ENCODE data around the gene SAMD13. TPM values are rescaled to one million over a fixed set of nuclear protein-coding genes. Genes with fewer than 3 reads are reported as not detected.

Gene SAMD13
- total RNA-seq, 1 experiment from 2014 or later, result 1.7 TPM

GRCh38 chr1:84348759-84349158, 47.3 kb downstream of the SAMD13 start:
- no peak for TF ChIP-seq CTCF (IDR thresholded peaks at IDR 0.05; ENCODE audit: unreplicated experiment)
- CTCF ChIA-PET, result no interaction called here
- BruUV-seq (replicated peaks), result no TSS peak
- no peak for DNase-seq
- H3K4me1 Mint-ChIP-seq (ENCODE audit: low read depth, unreplicated experiment), result peaks cover 8% of the 10 kb centered on the region
- no peak overlapping the region for H3K27ac Mint-ChIP-seq (ENCODE audit: unreplicated experiment)
- intact Hi-C loops (cut with micrococcal nuclease; ENCODE audit: unreplicated experiment), result no loop called here
- no peaks in the 10 kb centered on the region for H3K36me3 Mint-ChIP-seq (ENCODE audit: insufficient read depth, unreplicated experiment)
- H3K9me3 Mint-ChIP-seq (ENCODE audit: low read depth, unreplicated experiment), result no peaks in the 10 kb centered on the region
- H3K4me3 Mint-ChIP-seq (ENCODE audit: low read depth, unreplicated experiment), result no peak overlapping the region
- H3K27me3 Mint-ChIP-seq (ENCODE audit: unreplicated experiment), result no peaks in the 10 kb centered on the region

GRCh38 chr1:84350104-84350503, 48.6 kb downstream of the SAMD13 start:
- CTCF ChIA-PET, result interaction anchor here (1.5 kb wide), 1 partner anchor 15 kb away, joined by 6 read pairs; no protein-coding TSS in a partner anchor
- H3K36me3 Mint-ChIP-seq (ENCODE audit: insufficient read depth, unreplicated experiment), result no peaks in the 10 kb centered on the region
- no peak for TF ChIP-seq CTCF (IDR thresholded peaks at IDR 0.05; ENCODE audit: unreplicated experiment)
- peaks cover 8% of the 10 kb centered on the region for H3K4me1 Mint-ChIP-seq (ENCODE audit: low read depth, unreplicated experiment)
- H3K27ac Mint-ChIP-seq (ENCODE audit: unreplicated experiment), result no peak overlapping the region
- no peaks in the 10 kb centered on the region for H3K27me3 Mint-ChIP-seq (ENCODE audit: unreplicated experiment)
- BruUV-seq (replicated peaks), result no TSS peak
- DNase-seq, result no peak
- intact Hi-C loops (cut with micrococcal nuclease; ENCODE audit: unreplicated experiment), result no loop called here
- H3K4me3 Mint-ChIP-seq (ENCODE audit: low read depth, unreplicated experiment), result no peak overlapping the region
- H3K9me3 Mint-ChIP-seq (ENCODE audit: low read depth, unreplicated experiment), result no peaks in the 10 kb centered on the region

GRCh38 chr1:84350550-84350949, 49.0 kb downstream of the SAMD13 start:
- DNase-seq, result no peak
- Mint-ChIP-seq H3K9me3 (ENCODE audit: low read depth, unreplicated experiment) (no peaks in the 10 kb centered on the region), H3K4me3 (ENCODE audit: low read depth, unreplicated experiment) (no peak overlapping the region), H3K27me3 (ENCODE audit: unreplicated experiment) (no peaks in the 10 kb centered on the region), H3K4me1 (ENCODE audit: low read depth, unreplicated experiment) (peaks cover 8% of the 10 kb centered on the region), H3K27ac (ENCODE audit: unreplicated experiment) (no peak overlapping the region), H3K36me3 (ENCODE audit: insufficient read depth, unreplicated experiment) (no peaks in the 10 kb centered on the region)
- no peak for TF ChIP-seq CTCF (IDR thresholded peaks at IDR 0.05; ENCODE audit: unreplicated experiment)
- BruUV-seq (replicated peaks), result no TSS peak
- CTCF ChIA-PET, result interaction anchor here (1.5 kb wide), 1 partner anchor 15 kb away, joined by 6 read pairs; no protein-coding TSS in a partner anchor
- intact Hi-C loops (cut with micrococcal nuclease; ENCODE audit: unreplicated experiment), result no loop called here

GRCh38 chr1:84352298-84353106, 51.0 kb downstream of the SAMD13 start:
- CTCF ChIA-PET, result no interaction called here
- intact Hi-C loops (cut with micrococcal nuclease; ENCODE audit: unreplicated experiment), result no loop called here
- Mint-ChIP-seq H3K27ac (ENCODE audit: unreplicated experiment) (no peak overlapping the region), H3K4me3 (ENCODE audit: low read depth, unreplicated experiment) (no peak overlapping the region), H3K27me3 (ENCODE audit: unreplicated experiment) (no peaks in the 10 kb centered on the region), H3K9me3 (ENCODE audit: low read depth, unreplicated experiment) (no peaks in the 10 kb centered on the region), H3K4me1 (ENCODE audit: low read depth, unreplicated experiment) (peaks cover 8% of the 10 kb centered on the region), H3K36me3 (ENCODE audit: insufficient read depth, unreplicated experiment) (no peaks in the 10 kb centered on the region)
- no peak for DNase-seq
- TF ChIP-seq CTCF (IDR thresholded peaks at IDR 0.05; ENCODE audit: unreplicated experiment), result no peak
- no TSS peak for BruUV-seq (replicated peaks)
